ENCODE data around the gene TBX18. TPM values are rescaled to one million over a fixed set of nuclear protein-coding genes. Genes with fewer than 3 reads are reported as not detected.

Gene TBX18
- total RNA-seq, 1 experiment from 2014 or later, result 0.15 TPM

DNA sequence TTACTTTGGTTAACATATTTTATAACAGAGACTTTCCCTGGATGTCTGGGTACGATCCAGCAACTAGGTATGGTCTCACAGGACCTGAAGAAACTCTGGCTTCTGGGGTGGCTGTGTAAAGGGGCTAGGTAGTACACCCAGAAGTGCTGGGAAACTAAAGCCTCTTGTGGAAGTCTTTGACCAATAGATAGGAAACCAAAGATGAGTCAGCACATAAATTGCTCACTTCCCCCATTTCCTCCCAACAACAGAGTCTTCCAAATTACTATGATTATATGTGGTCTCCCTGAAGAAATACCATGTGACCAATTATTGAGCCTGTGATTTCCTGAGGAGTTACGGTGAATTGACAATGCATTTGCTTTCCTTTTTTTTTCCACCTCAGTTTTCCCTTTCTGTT, 26.8 kb upstream of the TBX18 start (continued):
- TF ChIP-seq NR3C1 (CRISPR knock-in tag; conservative IDR thresholded peaks at IDR 0.05; ENCODE audit: low read depth) (no peak), ZBTB21 (CRISPR knock-in tag; IDR thresholded peaks at IDR 0.05; ENCODE audit: borderline replicate concordance) (no peak)

DNA sequence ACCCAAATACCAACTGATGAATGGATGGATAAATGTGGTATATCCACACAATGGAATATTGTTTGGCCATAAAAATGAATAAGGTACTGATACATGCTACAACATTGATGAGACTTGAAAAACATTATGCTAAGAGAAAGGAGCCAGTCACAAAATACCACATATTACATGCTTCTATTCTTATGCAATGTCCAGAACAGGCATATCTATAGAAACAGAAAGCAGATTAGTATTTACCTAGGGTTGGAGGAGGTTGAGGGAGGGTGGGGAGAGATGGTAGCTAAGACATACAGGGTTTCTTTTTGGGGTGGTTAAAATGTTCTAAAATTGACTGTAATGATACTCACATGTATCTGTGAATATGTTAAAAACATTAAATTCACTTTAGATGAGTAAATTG, 24.8 kb upstream of the TBX18 start:
- peaks cover 16% of the 10 kb centered on the region for H3K27me3 Mint-ChIP-seq (ENCODE audit: low read depth)
- peaks cover 17% of the 10 kb centered on the region for H3K9me3 Mint-ChIP-seq
- POLR2A ChIA-PET, result no interaction called here
- H3K4me3 Mint-ChIP-seq, result no peak overlapping the region
- no peak for DNase-seq (ENCODE audit: low spot score)
- H3K27ac Mint-ChIP-seq, result no peak overlapping the region
- peaks cover 8% of the 10 kb centered on the region for H3K4me1 Mint-ChIP-seq
- no peak for ATAC-seq
- CTCF ChIA-PET, result no interaction called here
- no peaks in the 10 kb centered on the region for H3K36me3 Mint-ChIP-seq
- TF ChIP-seq ESRRA (CRISPR knock-in tag; IDR thresholded peaks at IDR 0.05; ENCODE audit: borderline replicate concordance), result no peak

- H3K9me3 Mint-ChIP-seq, result peaks cover 14% of the 10 kb centered on the region
- no peaks in the 10 kb centered on the region for H3K36me3 Mint-ChIP-seq
- H3K4me3 Mint-ChIP-seq, result no peak overlapping the region
- no peak for TF ChIP-seq GABPB1 (CRISPR knock-in tag; IDR thresholded peaks at IDR 0.05)
- no peak for TF ChIP-seq ATF6 (CRISPR knock-in tag; IDR thresholded peaks at IDR 0.05)
- no peak overlapping the region for H3K27ac Mint-ChIP-seq
- no peak for ATAC-seq
- DNase-seq (ENCODE audit: low spot score), result no peak
- ChIA-PET CTCF (no interaction called here), POLR2A (no interaction called here)
- peaks cover 21% of the 10 kb centered on the region for H3K27me3 Mint-ChIP-seq (ENCODE audit: low read depth)
- peaks cover 8% of the 10 kb centered on the region for H3K4me1 Mint-ChIP-seq
Observed at GRCh38 chr6:84788689-84789088, 24.3 kb upstream of the TBX18 start.

DNA sequence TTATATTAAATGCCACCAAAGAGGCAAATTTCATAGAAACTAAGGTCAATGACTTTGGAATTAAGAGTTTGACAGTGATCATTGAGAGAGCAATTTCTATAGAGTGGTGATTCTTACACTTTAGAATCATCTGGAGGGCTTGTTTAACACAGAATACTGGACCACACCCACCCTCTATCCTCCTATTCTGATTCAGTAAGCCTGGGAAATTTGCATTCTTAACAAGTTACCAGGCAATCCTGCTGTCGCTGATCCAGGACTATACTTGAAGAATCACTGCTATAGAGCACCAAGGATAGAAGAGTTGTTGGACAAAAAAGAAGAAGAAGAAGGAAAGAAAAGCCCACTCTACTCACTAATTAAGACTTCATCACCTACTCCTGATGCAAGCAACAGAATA, 21.3 kb upstream of the TBX18 start:
- no peak for DNase-seq (ENCODE audit: low spot score)
- peaks cover 51% of the 10 kb centered on the region for H3K27me3 Mint-ChIP-seq (ENCODE audit: low read depth)

More for the DNA sequence above, 21.3 kb upstream of the TBX18 start:
- Mint-ChIP-seq H3K4me1 (peaks cover 8% of the 10 kb centered on the region), H3K36me3 (no peaks in the 10 kb centered on the region), H3K9me3 (peaks cover 12% of the 10 kb centered on the region), H3K4me3 (no peak overlapping the region), H3K27ac (no peak overlapping the region)
- TF ChIP-seq E2F5 (CRISPR knock-in tag; IDR thresholded peaks at IDR 0.05) (no peak), GTF2I (CRISPR knock-in tag; conservative IDR thresholded peaks at IDR 0.05) (no peak), TEAD4 (CRISPR knock-in tag; IDR thresholded peaks at IDR 0.05) (no peak), NFE2L1 (CRISPR knock-in tag; IDR thresholded peaks at IDR 0.05) (no peak), ZNF232 (CRISPR knock-in tag; IDR thresholded peaks at IDR 0.05) (no peak), ZBTB21 (CRISPR knock-in tag; IDR thresholded peaks at IDR 0.05; ENCODE audit: borderline replicate concordance) (no peak), TEAD1 (CRISPR knock-in tag; IDR thresholded peaks at IDR 0.05) (no peak)
- TF ChIP-seq, protein P1, sequence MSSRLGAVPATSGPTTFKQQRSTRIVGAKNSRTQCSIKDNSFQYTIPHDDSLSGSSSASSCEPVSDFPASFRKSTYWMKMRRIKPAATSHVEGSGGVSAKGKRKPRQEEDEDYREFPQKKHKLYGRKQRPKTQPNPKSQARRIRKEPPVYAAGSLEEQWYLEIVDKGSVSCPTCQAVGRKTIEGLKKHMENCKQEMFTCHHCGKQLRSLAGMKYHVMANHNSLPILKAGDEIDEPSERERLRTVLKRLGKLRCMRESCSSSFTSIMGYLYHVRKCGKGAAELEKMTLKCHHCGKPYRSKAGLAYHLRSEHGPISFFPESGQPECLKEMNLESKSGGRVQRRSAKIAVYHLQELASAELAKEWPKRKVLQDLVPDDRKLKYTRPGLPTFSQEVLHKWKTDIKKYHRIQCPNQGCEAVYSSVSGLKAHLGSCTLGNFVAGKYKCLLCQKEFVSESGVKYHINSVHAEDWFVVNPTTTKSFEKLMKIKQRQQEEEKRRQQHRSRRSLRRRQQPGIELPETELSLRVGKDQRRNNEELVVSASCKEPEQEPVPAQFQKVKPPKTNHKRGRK (CRISPR knock-in tag; IDR thresholded peaks at IDR 0.05; ENCODE audit: borderline replicate concordance), result no peak
- TF ChIP-seq, protein P2, sequence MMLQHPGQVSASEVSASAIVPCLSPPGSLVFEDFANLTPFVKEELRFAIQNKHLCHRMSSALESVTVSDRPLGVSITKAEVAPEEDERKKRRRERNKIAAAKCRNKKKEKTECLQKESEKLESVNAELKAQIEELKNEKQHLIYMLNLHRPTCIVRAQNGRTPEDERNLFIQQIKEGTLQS (CRISPR knock-in tag; conservative IDR thresholded peaks at IDR 0.05), result no peak
- TF ChIP-seq, protein P3, sequence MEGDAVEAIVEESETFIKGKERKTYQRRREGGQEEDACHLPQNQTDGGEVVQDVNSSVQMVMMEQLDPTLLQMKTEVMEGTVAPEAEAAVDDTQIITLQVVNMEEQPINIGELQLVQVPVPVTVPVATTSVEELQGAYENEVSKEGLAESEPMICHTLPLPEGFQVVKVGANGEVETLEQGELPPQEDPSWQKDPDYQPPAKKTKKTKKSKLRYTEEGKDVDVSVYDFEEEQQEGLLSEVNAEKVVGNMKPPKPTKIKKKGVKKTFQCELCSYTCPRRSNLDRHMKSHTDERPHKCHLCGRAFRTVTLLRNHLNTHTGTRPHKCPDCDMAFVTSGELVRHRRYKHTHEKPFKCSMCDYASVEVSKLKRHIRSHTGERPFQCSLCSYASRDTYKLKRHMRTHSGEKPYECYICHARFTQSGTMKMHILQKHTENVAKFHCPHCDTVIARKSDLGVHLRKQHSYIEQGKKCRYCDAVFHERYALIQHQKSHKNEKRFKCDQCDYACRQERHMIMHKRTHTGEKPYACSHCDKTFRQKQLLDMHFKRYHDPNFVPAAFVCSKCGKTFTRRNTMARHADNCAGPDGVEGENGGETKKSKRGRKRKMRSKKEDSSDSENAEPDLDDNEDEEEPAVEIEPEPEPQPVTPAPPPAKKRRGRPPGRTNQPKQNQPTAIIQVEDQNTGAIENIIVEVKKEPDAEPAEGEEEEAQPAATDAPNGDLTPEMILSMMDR (IDR thresholded peaks at IDR 0.05), result no peak
- POLR2A ChIA-PET, result no interaction called here
- ATAC-seq, result peak; percentile 63
- CTCF ChIA-PET, result no interaction called here

Measured in WTC11 (cell line).